ENCODE results near the gene SCLY.

The SCLY gene

DNA sequence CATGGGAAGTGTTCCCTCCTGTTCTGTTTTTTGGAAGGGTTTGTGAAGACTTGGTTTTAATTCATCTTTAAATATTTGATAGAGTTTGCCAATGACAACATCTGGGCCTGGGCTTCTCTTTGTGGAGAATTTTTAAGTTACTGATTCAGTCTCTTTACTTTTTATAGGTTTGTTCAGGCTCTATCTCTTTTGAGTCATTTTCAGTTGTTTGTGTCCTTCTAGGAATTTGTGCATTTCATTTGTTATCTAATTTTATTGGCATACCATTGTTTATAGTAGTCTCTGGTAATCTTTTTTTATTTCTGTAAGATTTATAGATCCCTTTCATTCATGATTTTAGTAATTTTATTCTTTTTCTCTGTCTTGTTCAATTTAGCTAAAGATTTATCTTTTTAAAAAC lies 14.6 kb downstream of the SCLY start:
- DNase-seq = no peak

DNA sequence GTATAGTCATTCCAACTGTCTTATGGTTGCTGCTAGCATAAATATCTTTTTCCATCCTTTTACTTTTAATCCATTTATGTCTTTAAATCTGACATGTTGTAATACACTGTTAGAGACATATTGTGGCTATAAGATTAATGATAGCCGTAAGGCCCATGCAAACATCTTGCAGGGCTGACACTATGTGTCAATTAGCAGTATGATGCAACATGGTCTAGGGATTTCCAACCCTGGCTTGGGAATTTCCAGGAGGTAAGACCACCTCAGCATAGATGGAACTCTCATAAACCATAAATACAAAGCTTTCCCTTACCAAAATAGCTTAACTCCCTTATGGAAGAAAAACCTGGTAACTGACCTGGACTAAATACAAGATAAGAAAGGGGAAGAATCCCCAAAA lies 16.5 kb downstream of the SCLY start:
- no peak for DNase-seq

DNA sequence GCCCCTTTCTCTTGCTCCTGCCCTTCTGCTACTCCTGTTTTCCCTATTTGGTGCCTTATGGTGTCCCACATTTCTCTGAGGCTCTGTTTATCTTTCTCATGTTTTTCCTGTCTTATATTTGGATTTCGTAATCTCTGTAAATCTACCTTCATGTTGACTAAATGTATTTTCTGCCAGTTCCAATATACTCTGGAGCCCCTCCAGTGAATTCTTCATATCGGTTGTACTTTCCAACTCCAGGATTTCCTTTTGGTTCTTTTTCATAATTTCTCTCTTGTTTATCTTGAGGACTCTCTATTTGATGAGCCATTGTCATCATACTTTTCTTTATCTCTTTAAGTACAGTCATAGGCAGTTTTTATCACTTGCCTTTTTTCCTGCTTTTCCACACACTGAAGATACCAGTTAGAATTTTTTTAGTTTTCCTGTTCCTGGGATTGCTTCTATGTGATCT lies 19.1 kb downstream of the SCLY start:
- DNase-seq = no peak

DNA sequence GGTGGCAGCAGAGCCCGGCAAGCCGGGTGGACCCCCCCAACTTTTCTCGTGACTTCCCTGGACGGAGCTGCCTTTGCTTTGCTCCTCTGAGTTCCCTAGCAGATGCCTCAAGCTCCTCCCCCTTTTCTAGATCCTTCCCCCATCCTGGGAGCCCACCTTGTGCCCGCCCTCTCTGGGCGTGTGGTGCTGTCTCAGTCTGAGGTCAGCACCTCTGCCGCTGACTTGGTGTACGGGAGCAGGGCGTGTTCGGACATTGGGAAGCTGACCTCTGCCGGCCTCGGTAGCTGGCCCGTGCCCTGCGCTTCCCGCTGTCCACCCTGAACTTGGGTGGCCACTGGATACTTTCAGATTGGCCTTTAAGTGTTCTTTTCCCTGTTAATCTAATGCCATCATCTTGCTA lies 19.7 kb downstream of the SCLY start:
- no peak for DNase-seq

DNA sequence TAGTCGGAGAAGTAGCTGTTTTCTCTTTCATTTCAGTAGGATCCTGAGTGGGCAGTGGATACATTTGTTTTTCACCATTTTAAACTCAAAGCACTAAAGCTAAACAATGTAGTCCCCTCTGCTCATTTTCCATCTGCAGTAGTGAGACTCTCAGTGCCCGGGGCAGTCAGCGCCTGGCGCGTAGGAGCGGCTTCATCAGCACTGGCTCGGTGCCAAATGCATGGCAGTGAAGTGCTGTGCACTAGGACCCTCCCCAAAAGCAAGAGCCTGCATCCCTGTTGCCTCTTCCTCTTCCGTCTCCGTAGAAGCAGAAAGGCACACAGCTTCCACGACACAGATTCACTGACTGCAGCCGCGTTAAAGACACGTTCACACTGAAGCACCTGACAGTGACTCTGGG lies 20.3 kb downstream of the SCLY start:
- no peak for DNase-seq

DNA sequence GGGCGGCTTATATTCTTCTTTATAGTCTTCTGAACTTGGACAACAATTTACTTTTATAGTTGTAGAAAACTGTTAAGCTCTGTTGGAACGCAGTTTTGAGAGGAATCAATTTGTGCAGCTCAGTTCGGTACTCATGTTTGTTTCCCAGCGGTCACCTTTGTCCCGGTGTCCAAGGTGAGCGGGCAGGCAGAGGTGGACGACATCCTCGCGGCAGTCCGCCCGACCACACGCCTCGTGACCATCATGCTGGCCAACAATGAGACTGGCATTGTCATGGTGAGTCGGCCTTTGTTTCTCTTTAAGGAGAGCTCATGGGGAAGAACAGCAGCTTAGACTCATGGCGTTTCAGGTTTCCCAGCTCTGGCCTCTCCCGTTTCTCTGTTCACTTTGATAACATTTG lies 20.8 kb downstream of the SCLY start:
- DNase-seq = no peak

DNA sequence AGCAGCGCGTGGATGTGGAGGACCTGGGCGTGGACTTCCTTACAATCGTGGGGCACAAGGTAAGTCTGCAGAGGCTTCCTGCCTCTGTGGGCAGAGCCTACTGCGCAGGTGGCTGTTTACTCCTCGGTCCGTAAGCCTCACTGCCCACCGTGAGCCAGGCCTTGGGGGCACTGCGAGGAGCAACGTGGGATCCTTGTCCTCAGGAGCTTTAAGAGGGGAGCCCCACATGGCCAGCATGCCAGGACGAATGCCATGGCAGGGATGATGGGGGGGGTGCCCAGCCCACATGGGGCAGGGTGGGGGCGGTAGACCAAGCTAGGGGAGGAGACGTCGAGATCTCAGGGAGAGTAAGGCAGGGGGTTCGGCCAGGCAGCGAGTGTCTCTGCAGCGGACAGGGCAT lies 21.4 kb downstream of the SCLY start:
- no peak for DNase-seq

DNA sequence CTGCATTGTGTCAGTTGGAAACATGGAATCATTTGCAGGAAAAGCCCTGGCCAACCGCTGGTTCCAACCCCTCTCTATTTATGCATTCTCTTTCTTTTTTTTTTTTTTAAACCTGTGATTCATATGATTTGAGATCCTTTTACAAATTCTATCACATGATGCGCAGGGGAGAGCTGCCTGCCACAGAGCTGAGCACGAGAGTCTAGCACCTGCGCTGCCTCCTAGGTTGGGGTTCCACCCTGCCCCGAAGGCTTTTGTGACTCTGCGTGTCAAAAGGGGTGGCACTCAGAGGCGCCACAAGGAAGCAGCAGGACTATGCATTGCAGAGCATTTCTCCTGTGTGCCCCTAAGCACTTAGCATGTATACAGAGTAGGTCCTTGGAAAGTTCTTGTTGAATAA lies 22.0 kb downstream of the SCLY start:
- no peak for DNase-seq

DNA sequence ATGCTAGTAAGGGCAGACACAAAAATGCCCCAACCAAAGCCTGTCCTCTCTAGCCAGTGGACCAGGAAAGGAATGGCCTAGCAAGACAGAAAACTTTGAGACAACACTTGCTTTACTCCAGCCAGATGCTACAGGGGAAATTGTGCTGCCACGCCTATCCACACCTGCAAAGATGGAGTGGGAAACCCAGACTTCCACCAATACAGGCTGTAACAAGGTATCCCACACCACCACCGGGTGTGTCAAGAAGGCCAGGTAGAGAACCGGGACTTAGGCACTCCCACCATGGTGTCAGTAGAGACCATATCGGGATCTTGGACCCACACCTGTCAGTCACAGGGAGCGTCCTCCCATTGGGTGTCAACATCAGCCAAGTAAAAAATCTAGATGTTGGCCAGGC lies 23.1 kb downstream of the SCLY start:
- DNase-seq = no peak

DNA sequence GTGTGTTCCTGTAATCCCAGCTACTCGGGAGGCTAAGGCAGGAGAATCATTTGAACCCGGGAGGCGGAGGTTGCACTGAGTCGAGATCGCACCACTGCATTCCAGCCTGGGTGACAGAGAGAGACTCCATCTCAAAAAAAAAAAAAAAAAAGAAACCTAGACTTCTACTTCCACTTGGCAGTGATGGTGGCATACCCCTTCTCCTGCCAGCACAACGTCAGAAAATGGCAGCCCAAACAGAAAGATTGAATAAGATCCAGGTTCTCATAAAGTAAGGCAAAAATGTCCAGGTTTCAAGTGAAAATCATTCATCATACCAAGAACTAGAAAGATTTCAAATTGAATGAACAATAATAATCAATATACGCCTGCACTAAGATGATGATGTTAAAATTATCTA lies 24.0 kb downstream of the SCLY start:
- no peak for DNase-seq

DNA sequence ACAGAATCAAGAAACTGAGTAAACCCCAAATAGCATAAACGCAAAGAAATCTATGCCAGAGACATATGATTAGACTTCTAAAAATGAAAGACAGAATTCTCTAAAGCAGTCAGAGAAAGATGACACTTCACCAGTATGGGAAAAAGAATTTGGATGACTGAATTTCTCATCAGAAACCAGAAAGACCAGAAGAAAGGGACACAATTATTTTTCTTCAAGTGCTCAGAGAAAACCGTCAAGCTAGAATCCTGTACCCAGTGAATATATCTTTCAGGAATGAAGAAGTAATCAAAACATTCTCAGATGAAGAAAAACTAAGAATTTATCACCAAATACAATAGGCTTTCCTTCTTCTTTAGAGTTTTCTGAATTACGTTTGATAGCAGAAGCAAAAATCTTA lies 25.1 kb downstream of the SCLY start:
- DNase-seq = no peak

DNA sequence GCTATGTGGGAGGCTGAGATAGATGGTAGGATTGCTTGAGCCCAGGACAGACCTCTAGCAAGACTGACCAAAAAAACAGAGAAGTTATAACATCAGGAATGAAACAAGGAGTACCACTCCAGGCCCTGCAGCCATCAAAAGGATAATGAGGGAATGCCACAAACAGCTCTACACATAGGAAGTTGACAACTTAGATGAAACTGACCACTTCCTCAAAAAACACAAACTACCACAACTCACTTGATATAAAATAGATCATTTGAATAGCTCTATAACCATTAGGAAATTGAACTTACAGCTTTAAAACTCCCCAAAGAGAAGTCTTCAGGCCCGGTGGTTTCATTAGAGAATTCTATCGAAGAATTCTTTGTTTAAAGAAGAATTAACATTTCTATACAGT lies 26.4 kb downstream of the SCLY start:
- DNase-seq = no peak

DNA sequence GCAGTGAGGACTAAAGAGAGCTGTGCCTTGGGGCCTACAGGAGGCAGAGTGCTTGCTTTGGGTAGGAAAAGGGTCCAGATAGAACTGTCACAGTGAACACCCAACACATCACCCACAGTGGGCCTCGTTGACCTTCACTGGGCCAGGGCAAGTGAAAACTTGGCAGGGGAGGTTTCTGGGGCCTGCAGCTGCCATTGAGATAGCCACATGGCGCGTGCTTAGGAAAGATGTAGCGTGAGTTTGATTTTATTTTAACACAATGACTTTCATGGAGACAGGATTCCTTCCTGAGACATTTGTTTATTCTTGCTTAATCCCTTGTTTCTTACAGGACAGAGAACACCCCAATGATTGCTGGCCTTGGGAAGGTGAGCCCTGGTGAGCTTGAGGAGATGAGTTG lies 30.1 kb downstream of the SCLY start:
- DNase-seq = no peak

DNA sequence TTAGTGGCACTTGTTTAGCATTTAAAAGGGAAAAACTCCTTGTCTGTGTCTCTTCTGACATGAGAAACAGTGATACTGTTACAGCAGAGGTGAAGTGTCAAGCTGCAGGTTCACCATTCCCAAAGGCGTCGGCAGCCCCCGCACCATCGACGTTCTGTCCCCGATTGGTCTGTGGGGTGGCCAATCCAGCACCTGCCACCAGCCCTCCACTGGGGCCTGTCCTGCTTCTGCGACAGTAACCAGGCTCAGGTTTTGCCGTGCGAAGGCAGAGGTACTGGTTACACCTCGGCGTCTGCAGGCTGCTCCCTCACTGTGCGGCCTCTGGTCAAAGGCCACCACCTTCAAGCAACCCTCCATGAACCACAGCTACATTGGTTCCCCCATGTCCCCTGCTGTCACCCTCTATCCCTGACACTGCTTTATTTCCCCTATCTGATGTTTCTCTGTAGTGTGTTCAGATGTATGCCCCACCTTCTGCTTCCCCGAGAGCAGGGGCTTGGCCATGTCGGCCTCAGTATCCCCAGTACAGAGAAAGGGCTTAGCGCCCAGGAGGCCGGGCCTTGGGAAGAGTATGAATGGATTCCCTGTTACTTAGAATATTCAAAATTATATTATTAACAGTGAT lies 30.7 kb downstream of the SCLY start:
- no peak for DNase-seq

DNA sequence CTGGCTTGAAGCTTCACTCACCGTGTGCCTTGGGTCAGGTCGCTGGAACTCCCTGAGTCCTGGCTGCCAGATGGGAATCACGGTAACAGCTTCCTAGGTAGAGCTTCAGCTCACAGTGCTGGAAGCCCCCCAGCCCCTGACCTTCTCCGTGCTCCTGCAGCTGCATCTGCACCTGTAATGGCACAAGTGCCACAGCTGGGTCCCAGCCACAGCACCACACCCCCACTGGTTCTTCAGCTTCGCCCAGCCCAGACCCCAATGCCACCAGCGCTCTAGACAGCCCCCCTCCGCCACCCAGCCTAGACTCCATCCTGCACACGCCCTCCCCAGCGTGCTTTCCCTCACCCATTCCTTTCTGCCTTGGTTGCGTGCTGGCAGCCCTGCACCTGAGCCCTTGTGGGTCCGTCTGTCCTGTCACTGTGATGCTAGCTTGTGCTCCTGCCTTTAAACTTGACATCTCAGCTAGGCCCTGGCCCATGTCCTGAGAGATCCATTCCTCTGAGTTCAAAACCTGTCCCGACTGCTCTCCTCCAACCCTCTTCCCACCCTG lies 31.8 kb downstream of the SCLY start:
- no peak for DNase-seq

DNA sequence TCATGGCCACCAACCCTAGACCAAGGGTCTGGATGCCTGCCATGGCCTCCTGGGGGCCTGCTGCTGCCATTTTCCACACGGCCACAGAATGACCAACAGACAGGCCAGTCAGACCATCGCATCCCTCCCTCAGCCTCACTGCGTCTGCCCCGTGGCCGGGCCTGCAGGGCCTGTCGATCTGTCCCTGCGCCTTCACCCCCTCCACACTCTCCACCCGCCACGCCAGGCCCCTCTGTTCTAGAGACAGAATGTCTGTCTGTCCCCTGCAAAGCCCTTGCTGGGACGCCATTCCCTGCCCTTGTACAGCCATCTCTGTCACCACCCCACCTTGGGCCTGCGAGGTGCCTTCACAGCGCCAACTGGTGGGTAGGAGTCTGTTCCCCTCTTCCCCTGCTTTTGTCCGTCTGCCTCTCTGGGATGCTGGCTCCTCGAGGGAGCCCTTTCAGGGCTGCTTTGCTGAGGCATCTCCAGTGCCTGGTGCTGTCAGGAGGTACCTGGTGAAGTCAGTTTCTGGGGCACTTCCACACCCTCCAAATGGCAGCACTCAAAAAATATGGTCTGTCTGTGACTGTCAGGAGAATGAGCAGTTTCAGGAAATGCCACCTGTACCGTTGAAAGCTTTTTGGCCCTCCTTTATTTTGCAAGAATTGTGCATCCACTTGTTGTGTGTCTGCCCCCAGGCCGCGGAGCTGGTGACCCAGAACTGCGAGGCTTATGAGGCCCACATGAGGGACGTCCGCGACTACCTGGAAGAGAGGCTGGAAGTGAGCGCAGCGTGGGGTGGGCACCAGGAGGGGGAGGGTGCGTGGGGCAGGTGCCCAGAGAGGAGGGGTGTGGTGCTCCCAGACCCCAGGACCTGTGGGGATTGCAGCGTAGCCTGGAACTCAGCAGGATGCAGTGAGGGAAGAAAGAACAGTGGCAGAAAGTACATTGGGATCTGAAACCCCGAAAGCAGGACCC lies 32.7 kb downstream of the SCLY start:
- DNase-seq = no peak

DNA sequence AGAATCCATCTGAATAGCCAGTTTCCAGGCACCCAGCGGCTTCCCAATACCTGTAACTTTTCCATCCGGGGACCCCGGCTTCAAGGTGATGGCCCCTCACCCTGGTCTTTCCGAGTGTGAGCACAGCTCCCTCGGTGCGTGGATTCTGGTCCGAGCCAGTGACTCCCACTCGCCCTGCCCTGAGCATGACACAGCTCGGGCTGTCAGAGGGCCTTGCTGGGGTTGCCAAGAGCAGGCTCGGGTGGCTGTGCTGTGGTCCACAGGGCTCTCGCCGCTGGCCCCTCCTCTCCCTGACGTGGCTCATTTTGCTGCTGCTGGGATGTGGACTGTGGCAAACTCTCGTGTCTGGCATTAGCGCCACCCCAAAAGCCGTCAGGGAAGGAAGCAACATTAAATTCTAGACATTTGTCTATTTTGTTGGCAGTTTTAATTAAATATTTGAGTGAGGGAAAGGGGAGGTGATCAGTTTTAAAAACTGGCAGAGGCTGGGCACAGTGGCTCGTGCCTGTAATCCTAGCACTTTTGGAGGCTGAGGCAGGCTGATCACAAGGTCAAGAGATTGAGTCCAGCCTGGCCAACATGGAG lies 33.7 kb downstream of the SCLY start:
- DNase-seq = no peak

DNA sequence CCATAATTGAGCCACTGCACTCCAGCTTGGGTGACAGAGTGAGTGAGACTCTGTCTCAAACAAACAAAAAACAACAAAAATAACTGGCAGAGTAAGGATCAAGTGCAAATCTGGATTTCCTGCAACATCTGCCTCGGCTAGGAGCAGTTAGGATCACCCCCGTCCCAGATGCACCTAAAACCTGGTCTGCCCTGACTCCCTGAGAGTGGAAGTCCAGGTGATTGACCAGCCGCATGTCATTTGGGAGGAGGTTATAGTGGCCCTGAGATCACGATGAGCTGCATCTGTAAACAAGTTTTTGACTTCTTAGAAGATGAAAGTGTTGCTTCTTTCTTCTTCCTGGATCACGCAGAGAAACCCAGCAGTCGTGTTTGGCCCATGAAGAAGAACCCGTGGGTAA lies 34.3 kb downstream of the SCLY start:
- DNase-seq = no peak

DNA sequence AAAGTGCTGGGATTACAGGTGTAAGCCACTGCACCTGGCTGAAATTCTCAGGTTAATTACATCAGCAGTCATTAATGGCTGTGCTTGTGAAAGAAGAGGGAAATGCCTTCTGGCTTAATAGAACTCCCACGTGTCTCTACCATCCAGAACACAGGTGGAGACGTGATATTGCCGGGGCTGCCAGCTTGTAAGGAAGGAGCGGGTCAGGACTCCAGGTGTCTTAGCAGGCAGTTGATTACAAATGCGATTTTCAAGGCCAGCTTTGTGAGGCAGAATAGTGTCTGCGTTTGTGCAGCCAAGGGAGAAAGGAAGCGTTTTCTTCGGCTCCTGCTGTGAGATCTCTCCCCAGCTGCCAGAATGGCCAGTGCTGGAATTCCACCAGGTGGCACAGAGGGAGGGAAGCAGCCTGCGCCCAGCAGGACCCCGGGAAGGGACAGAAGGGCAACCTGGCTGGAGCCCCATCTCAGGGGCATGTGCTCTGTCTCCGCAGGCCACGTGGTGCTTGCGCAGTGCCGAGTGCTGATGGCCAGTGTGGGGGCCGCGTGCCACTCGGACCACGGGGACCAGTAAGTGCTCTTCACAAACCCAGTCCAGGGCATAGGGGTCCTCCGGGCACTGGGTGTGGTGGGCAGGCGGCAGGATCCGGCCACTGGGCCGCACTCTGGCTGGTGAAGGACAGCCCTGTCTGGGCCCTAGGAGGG lies 35.7 kb downstream of the SCLY start:
- no peak for DNase-seq

DNA sequence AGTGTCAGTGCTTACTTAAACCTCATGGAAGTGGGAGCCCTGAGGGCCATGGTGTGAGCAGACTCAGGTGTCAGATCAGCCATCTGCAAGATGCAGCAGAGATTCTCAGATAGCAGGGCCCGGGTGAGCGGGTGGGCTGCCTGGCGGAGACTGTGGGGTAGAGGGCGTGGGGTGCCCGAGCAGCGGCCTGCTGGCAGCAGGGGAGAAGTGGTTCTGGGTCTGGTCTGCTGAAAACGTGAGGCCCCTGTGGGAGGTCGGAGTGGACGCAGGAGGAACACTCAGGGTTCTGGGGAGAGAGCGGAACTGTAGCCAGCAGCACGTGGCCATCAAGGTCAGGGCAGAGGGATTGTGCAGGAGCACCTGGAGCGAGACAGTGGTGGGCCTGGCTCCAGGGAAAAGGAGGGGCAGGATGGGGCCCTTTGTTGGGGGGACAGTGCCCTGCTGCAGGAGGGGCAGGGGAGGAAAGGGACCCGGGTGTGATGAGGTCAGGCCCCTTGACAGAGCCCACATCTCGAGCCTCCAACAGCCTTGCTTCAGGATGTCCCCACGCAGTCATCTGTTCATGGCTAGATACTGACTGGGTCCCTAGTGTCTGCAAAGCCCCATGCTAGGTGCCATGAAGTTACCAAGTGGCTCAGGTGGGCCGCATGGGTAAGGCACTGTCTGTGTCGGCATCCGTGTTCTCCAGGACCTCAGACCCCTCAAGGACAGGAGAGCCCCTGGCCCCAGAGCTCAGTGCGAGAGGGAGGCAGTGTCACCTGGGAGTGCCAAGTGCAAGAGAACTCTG lies 36.6 kb downstream of the SCLY start:
- DNase-seq = no peak

DNA sequence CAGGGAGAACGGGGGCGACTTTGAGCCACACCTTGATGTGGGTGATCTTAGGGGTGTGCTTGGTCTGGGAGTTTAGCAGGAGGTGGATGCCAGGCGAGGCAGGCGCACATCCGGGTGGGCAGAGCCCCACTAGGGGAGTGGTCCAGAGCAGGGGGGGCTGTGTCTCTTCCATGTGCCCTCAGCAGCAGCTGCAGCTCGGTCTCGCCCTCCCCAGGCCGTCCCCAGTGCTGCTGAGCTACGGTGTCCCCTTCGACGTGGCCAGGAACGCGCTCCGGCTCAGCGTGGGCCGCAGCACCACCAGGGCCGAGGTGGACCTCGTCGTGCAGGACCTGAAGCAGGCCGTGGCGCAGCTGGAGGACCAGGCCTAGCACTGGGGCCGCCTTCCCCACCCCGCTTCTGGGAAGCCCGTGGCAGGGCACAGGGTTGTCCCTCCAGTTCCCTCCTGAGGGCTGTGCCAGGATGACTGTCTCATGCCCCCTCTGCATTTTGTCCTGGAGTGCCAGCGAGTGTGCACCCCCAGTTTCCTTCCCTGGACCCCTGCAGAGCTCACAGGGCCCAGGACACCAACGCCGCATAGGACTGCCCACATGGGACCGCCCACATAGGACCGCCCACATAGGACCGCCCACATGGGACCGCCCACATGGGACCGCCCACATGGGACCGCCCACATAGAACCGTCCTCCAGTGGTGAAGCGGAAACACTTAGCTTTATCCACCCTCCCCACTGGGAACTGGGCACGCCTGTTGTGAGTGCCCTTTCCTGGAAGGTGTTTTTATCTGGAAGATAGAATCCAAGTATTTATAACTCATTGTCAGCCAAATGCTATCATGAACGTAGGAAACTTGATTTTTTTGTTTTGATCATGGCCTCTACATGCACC lies 37.4 kb downstream of the SCLY start:
- DNase-seq = peak; percentile 87

Measured in DMS53 (cell line).